PFSK-1 (cell line): ENCODE results near the gene GRIP1.

Experiments used
- FOXP2 ChIP-seq: optimal IDR thresholded peaks from 2 replicates; pipeline ENCODE3; 2011; ENCODE audit warnings: borderline replicate concordance, control low read depth, inconsistent platforms; ENCODE audit not compliant: insufficient read depth; ENCODE audit errors: extremely low read length, extremely low read depth
- POLR2AphosphoS5 ChIP-seq: IDR thresholded peaks from 2 replicates; pipeline ENCODE4 v1.6.1; 2012; ENCODE audit warnings: low read depth, mild to moderate bottlenecking, control low read depth, low read length, moderate library complexity
- SIN3A ChIP-seq: IDR thresholded peaks from 2 replicates; pipeline ENCODE4 v1.6.1; 2012; ENCODE audit warnings: mild to moderate bottlenecking, low read length, moderate library complexity, borderline replicate concordance; ENCODE audit not compliant: insufficient read depth
- TAF1 ChIP-seq: IDR thresholded peaks from 2 replicates; pipeline ENCODE4 v1.6.1; 2012; ENCODE audit warnings: low read length, control low read depth, borderline replicate concordance; ENCODE audit not compliant: insufficient read depth
- TF ChIP-seq, protein P1 (sequence below), 2 experiments: IDR thresholded peaks; 2 replicates each; pipeline versions ENCODE4 v1.6.1 to v1.8.0; 2011 to 2012; ENCODE audit warnings: low read depth in 2 of 2, low read length in 2 of 2, control low read depth in 1 of 2, inconsistent platforms in 1 of 2, mild to moderate bottlenecking in 1 of 2, moderate library complexity in 1 of 2; ENCODE audit not compliant: insufficient read depth in 1 of 2

The GRIP1 gene

DNA sequence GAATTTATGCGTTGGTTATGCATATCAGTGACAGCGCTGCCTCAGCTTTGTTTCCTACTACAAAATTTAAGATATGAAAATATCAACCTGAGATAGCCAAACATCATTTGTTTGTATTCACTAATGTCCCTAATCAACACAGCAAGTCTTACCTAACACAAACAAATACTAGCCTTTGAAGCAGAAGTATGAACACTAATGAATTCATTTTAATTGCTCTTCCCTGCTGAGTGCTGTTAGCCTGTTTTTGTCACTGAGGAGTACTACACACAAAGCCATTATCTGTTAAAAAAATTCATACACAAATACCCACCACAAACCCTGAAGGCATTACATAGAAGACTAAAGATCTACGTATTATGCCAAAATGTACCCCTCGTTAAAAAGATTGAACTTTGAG is 225.8 kb downstream of the GRIP1 start:
- TF ChIP-seq TAF1 (no peak), POLR2AphosphoS5 (no peak), FOXP2 (no peak), SIN3A (no peak)
- TF ChIP-seq, protein P1, sequence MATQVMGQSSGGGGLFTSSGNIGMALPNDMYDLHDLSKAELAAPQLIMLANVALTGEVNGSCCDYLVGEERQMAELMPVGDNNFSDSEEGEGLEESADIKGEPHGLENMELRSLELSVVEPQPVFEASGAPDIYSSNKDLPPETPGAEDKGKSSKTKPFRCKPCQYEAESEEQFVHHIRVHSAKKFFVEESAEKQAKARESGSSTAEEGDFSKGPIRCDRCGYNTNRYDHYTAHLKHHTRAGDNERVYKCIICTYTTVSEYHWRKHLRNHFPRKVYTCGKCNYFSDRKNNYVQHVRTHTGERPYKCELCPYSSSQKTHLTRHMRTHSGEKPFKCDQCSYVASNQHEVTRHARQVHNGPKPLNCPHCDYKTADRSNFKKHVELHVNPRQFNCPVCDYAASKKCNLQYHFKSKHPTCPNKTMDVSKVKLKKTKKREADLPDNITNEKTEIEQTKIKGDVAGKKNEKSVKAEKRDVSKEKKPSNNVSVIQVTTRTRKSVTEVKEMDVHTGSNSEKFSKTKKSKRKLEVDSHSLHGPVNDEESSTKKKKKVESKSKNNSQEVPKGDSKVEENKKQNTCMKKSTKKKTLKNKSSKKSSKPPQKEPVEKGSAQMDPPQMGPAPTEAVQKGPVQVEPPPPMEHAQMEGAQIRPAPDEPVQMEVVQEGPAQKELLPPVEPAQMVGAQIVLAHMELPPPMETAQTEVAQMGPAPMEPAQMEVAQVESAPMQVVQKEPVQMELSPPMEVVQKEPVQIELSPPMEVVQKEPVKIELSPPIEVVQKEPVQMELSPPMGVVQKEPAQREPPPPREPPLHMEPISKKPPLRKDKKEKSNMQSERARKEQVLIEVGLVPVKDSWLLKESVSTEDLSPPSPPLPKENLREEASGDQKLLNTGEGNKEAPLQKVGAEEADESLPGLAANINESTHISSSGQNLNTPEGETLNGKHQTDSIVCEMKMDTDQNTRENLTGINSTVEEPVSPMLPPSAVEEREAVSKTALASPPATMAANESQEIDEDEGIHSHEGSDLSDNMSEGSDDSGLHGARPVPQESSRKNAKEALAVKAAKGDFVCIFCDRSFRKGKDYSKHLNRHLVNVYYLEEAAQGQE (IDR thresholded peaks at IDR 0.05; ENCODE audit: insufficient read depth in 1 of 2, low read depth in 2 of 2, low read length in 2 of 2): no peak

DNA sequence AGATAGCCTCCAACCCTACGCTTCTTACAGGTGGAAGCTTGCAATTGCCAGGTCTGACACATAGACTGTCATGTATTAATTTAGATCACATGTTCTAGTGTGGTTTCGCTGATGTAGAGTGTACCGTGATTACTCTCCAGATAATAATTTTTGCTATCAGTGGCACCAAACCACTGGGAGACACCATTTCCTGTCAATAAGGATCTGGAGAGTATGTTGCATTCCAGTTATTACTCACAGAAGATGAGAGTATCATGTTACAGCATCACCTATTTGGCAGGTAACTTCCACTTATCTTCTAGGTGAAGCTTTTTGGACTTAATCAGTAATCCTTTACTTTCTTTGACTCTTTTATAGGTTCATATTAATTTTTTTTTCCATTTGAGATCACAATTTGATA is 229.3 kb downstream of the GRIP1 start:
- no peak for TF ChIP-seq SIN3A
- no peak for TF ChIP-seq FOXP2
- no peak for TF ChIP-seq POLR2AphosphoS5
- no peak for TF ChIP-seq TAF1
- TF ChIP-seq, protein P1 (IDR thresholded peaks at IDR 0.05; ENCODE audit: insufficient read depth in 1 of 2, low read depth in 2 of 2, low read length in 2 of 2): no peak

DNA sequence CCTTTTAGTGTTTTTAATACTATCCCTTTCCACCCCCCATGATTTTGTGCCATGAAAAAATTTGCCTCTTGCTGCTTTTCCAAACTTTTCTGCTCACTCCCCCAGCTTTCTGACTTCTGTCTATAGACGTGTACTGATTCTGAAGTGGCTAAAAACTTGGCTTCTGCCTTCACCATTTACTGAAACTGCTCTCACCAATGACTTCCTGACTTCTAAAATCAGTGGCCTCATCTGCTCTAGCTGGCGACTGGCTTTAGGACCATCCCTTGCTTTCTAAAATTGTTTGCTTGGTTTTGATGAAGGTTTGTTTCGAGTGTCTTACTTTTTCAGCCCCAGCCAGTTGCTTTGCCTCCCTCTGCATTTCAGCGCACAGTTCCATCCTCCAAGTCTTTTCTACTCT is 231.2 kb downstream of the GRIP1 start:
- TF ChIP-seq, protein P1 (IDR thresholded peaks at IDR 0.05; ENCODE audit: insufficient read depth in 1 of 2, low read depth in 2 of 2, low read length in 2 of 2): no peak
- no peak for TF ChIP-seq FOXP2
- TF ChIP-seq POLR2AphosphoS5: no peak
- no peak for TF ChIP-seq TAF1
- TF ChIP-seq SIN3A: no peak

DNA sequence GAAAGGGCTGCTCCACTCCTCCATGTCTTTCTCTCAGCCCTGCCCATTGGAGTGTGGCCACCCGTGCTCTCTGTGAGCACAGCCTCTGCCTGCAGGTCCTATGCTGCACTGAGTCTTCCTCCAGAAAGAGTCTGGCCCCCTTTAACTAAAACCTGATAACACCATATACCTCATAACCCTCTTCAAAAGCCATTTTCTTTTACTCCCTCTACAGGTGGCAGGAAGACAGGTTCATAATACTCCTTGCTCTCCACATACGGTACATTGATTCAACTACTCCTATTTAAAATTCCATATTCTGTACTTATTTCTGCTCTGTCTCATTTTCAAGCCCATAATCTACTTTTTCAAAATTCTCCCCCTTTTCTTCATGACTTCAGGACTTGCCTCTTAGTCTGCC is 232.6 kb downstream of the GRIP1 start:
- TF ChIP-seq POLR2AphosphoS5 (no peak), SIN3A (no peak), FOXP2 (no peak)
- TF ChIP-seq, protein P1 (IDR thresholded peaks at IDR 0.05; ENCODE audit: insufficient read depth in 1 of 2, low read depth in 2 of 2, low read length in 2 of 2): no peak

DNA sequence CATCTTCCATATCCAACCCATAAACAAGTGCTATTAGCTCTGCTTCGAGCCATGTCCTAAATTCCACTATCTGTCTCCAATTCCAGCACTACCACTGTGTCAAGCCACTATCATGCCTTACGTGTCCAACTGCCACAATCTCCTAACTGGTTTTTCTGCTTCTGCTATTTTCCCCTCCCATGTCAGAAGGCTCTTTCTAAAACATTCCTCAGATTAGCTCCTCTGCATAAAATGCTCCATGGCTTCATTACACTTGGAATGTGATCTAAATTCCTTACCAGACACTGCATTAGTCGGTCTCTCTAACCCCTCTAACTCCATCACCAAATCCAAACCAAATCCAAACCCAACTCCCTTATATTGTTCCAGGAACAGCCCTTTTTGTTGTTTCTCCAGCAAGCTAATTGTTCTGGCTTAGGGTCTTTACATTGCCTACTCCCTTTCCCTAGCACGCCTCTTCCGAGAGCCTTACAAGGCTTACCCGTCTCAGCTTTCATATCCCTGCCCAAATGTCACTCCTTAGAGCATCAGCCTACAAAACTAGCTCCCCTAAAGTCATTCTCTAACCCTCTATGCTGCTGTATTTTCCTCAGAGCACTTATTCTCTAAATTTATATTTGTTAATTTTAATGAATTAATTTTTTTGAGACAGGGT is 236.8 kb downstream of the GRIP1 start:
- TF ChIP-seq TAF1 (no peak), SIN3A (no peak), FOXP2 (no peak), POLR2AphosphoS5 (no peak)
- TF ChIP-seq, protein P1 (IDR thresholded peaks at IDR 0.05; ENCODE audit: insufficient read depth in 1 of 2, low read depth in 2 of 2, low read length in 2 of 2): no peak
